ENCODE data around the gene KAT8. TPM values are rescaled to one million over a fixed set of nuclear protein-coding genes. Genes with fewer than 3 reads are reported as not detected.
"Not testable (repeated sequence)": the region's sequence is repeated elsewhere in the genome, so short reads cannot be mapped to it uniquely, and the experiment has no call there.

The KAT8 gene
- total RNA-seq, 2 experiments from 2014 or later: 66.5 to 72.9 TPM

GRCh38 chr16:31133046-31133501 lies 15.6 kb downstream of the KAT8 start:
- no peaks in the 10 kb centered on the region for H3K36me3 Mint-ChIP-seq
- DNase-seq (no peak), ATAC-seq (ENCODE audit: low read depth) (no peak)
- H3K4me1 Mint-ChIP-seq: peaks cover 5% of the 10 kb centered on the region
- no peak overlapping the region for H3K27ac Mint-ChIP-seq
- POLR2A ChIA-PET: interaction anchor here (1.5 kb wide), 1 partner anchor 15 kb away, joined by 4 read pairs; the partner anchor contains the start of gene KAT8
- H3K9me3 Mint-ChIP-seq: no peaks in the 10 kb centered on the region
- no peaks in the 10 kb centered on the region for H3K27me3 Mint-ChIP-seq
- H3K4me3 Mint-ChIP-seq: no peak overlapping the region

- POLR2A ChIA-PET: interaction anchor here (1.5 to 1.8 kb wide), 2 partner anchors 17 kb away, joined by 4 read pairs; partner anchors contain the start of gene KAT8
- Mint-ChIP-seq H3K4me1 (no peaks in the 10 kb centered on the region), H3K27me3 (no peaks in the 10 kb centered on the region), H3K27ac (no peak overlapping the region), H3K4me3 (no peak overlapping the region), H3K9me3 (no peaks in the 10 kb centered on the region), H3K36me3 (no peaks in the 10 kb centered on the region)
- DNase-seq: no peak
- ATAC-seq (ENCODE audit: low read depth): no peak
Measured at GRCh38 chr16:31134091-31134571, 16.7 kb downstream of the KAT8 start.

GRCh38 chr16:31134625-31135534 lies 17.4 kb downstream of the KAT8 start:
- Mint-ChIP-seq H3K36me3 (no peaks in the 10 kb centered on the region), H3K4me1 (no peaks in the 10 kb centered on the region), H3K27me3 (no peaks in the 10 kb centered on the region), H3K4me3 (no peak overlapping the region), H3K9me3 (no peaks in the 10 kb centered on the region), H3K27ac (no peak overlapping the region)
- ATAC-seq (ENCODE audit: low read depth) (no peak), DNase-seq (no peak)
- POLR2A ChIA-PET: interaction anchor here (1.8 kb wide), 1 partner anchor 17 kb away, joined by 4 read pairs; the partner anchor contains the start of gene KAT8

- no peaks in the 10 kb centered on the region for H3K4me1 Mint-ChIP-seq
- H3K9me3 Mint-ChIP-seq: no peaks in the 10 kb centered on the region
- no peak within 1 kb of the TSS for H3K27ac Mint-ChIP-seq
- H3K27me3 Mint-ChIP-seq: no peaks in the 10 kb centered on the region
- DNase-seq: no peak
- POLR2A ChIA-PET: interaction anchor here (1.8 kb wide), 1 partner anchor 18 kb away, joined by 4 read pairs; the partner anchor contains the start of gene KAT8
- ATAC-seq (ENCODE audit: low read depth): no peak
- no peaks in the 10 kb centered on the region for H3K36me3 Mint-ChIP-seq
- H3K4me3 Mint-ChIP-seq: no peak within 1 kb of the TSS
Measured at GRCh38 chr16:31135535-31136286, 18.2 kb downstream of the KAT8 start, which contains the start of gene PRSS8. TSS of gene PRSS8 (minus strand) at chr16:31135727. CDS start at chr16:31135498, 229 bp downstream.

- Mint-ChIP-seq H3K9me3 (no peaks in the 10 kb centered on the region), H3K4me1 (no peaks in the 10 kb centered on the region), H3K4me3 (no peak overlapping the region), H3K36me3 (no peaks in the 10 kb centered on the region), H3K27me3 (no peaks in the 10 kb centered on the region), H3K27ac (no peak overlapping the region)
- POLR2A ChIA-PET: interaction anchor here (1.8 kb wide), 1 partner anchor 19 kb away, joined by 4 read pairs; the partner anchor contains the start of gene KAT8
- no peak for DNase-seq
- ATAC-seq (ENCODE audit: low read depth): no peak
Measured at GRCh38 chr16:31136287-31136662, 18.8 kb downstream of the KAT8 start.

- POLR2A ChIA-PET: interaction anchor here (0.9 kb wide), 1 partner anchor 18 kb away, joined by 3 read pairs; no protein-coding TSS in a partner anchor
- not testable (repeated sequence) for H3K9me3 Mint-ChIP-seq, H3K4me1 Mint-ChIP-seq
Measured at GRCh38 chr16:31136822-31137499, 19.5 kb downstream of the KAT8 start.

GRCh38 chr16:31138621-31139578 lies 21.4 kb downstream of the KAT8 start:
- POLR2A ChIA-PET: no interaction called here
- Mint-ChIP-seq H3K36me3 (no peaks in the 10 kb centered on the region), H3K9me3 (no peaks in the 10 kb centered on the region), H3K4me1 (peaks cover 5% of the 10 kb centered on the region), H3K27ac (peak overlapping the region; percentile 45), H3K27me3 (no peaks in the 10 kb centered on the region), H3K4me3 (no peak overlapping the region)
- DNase-seq: no peak
- ATAC-seq (ENCODE audit: low read depth): no peak

More at GRCh38 chr16:31136822-31137499, 19.5 kb downstream of the KAT8 start:
- ATAC-seq (ENCODE audit: low read depth); H3K27ac Mint-ChIP-seq; H3K27me3 Mint-ChIP-seq; H3K4me3 Mint-ChIP-seq; H3K36me3 Mint-ChIP-seq; DNase-seq: not testable (repeated sequence)

GRCh38 chr16:31141071-31141469 lies 23.6 kb downstream of the KAT8 start:
- H3K4me3 Mint-ChIP-seq; H3K27me3 Mint-ChIP-seq; H3K9me3 Mint-ChIP-seq; H3K27ac Mint-ChIP-seq; H3K4me1 Mint-ChIP-seq; DNase-seq; ATAC-seq (ENCODE audit: low read depth); H3K36me3 Mint-ChIP-seq: not testable (repeated sequence)
- POLR2A ChIA-PET: interaction anchor here (1.1 to 1.4 kb wide), 2 partner anchors 24 to 191 kb away, joined by 4 to 5 read pairs; partner anchors contain the start of gene KAT8

GRCh38 chr16:31141489-31142108 lies 24.1 kb downstream of the KAT8 start:
- DNase-seq (peak; percentile 43), ATAC-seq (ENCODE audit: low read depth) (no peak)
- H3K4me1 Mint-ChIP-seq: peaks cover 5% of the 10 kb centered on the region
- H3K27ac Mint-ChIP-seq: peak overlapping the region; percentile 89
- peak overlapping the region; percentile 86 for H3K4me3 Mint-ChIP-seq
- POLR2A ChIA-PET: interaction anchor here (0.6 to 3.4 kb wide), 25 partner anchors 12 to 730 kb away, joined by 3 to 138 read pairs (median 4); partner anchors contain the start of genes ARMC5, BCKDK, FUS and KAT8
- H3K9me3 Mint-ChIP-seq: no peaks in the 10 kb centered on the region
- H3K27me3 Mint-ChIP-seq: no peaks in the 10 kb centered on the region
- H3K36me3 Mint-ChIP-seq: no peaks in the 10 kb centered on the region

GRCh38 chr16:31142109-31143010 lies 24.9 kb downstream of the KAT8 start:
- Mint-ChIP-seq H3K4me3 (peak overlapping the region; percentile 86), H3K27me3 (peaks cover 1% of the 10 kb centered on the region), H3K9me3 (no peaks in the 10 kb centered on the region), H3K36me3 (no peaks in the 10 kb centered on the region), H3K4me1 (peaks cover 5% of the 10 kb centered on the region), H3K27ac (peak overlapping the region; percentile 89)
- ATAC-seq (ENCODE audit: low read depth): peak; percentile 87
- POLR2A ChIA-PET: interaction anchor here (0.6 to 3.4 kb wide), 29 partner anchors 9 to 729 kb away, joined by 3 to 138 read pairs (median 4); partner anchors contain the start of genes ARMC5, BCKDK, FUS and HSD3B7
- peak; percentile 98 for DNase-seq

Data from activated naive CD8-positive, alpha-beta T cell treated with anti-CD3 and anti-CD28 coated beads, Interleukin-2, amount 10 ng/mL, durations not matched to agents 7 days and 5 days (primary cell).